CD4-positive, alpha-beta T cell (primary cell): ENCODE measurements around the gene ALOX12B. TPM values are rescaled to one million over a fixed set of nuclear protein-coding genes. Genes with fewer than 3 reads are reported as not detected.

Experiments
- ATAC-seq: fragments of 200-7000 bp; cut with Tn5 transposase; one replicate; pipeline ENCODE4 v1.10.0; 2022; ENCODE audit warnings: mild to moderate bottlenecking; ENCODE audit not compliant: poor library complexity
- CTCF ChIA-PET: fragments of 350-600 bp; sonication (Branson Sonifier 250); formaldehyde crosslinking; loops from one replicate; lab custom pipeline; 2021; ENCODE audit warnings: antibody characterized with exemption, inconsistent platforms; lab: Charles Lee
- POLR2A ChIA-PET: fragments of 350-600 bp; sonication (Branson Sonifier 250); formaldehyde crosslinking; loops from one replicate; lab custom pipeline; 2021; ENCODE audit warnings: antibody characterized with exemption, inconsistent platforms; lab: Charles Lee
- DNase-seq, 14 experiments: peaks; one replicate each; pipeline ENCODE4 v3.0.0-alpha.2; 2013 to 2020; ENCODE audit warnings: mixed read lengths in 2 of 14
- H3K27ac ChIP-seq, 2 donors: one replicate each; pipeline versions ENCODE4 v1.5.1 to v1.7.0; 2013; ENCODE audit warnings: low read length in 2 of 2, low read depth in 1 of 2, mild to moderate bottlenecking in 1 of 2
- H3K27me3 ChIP-seq, 2 experiments: 1 replicate in 1 of 2; 2 replicates in 1 of 2; pipeline versions ENCODE4 v1.6.1 to v1.7.0; 2013; ENCODE audit warnings: low read length in 2 of 2, control low read depth in 1 of 2, mild to moderate bottlenecking in 1 of 2, moderate library complexity in 1 of 2; ENCODE audit not compliant: insufficient read depth in 2 of 2, control insufficient read depth in 1 of 2
- H3K36me3 ChIP-seq: one replicate; pipeline ENCODE4 v1.6.1; 2013; ENCODE audit warnings: low read length, control low read depth; ENCODE audit not compliant: insufficient read depth
- H3K4me1 ChIP-seq: one replicate; pipeline ENCODE4 v1.6.1; 2013; ENCODE audit warnings: low read length, control low read depth; ENCODE audit not compliant: insufficient read depth
- H3K4me3 ChIP-seq: one replicate; pipeline ENCODE4 v1.5.1; 2013; ENCODE audit warnings: mild to moderate bottlenecking, low read length, moderate library complexity
- H3K9me3 ChIP-seq, 2 experiments: 1 replicate in 1 of 2; 2 replicates in 1 of 2; pipeline versions ENCODE4 v1.6.1 to v1.7.0; 2013; ENCODE audit warnings: low read length in 2 of 2, mild to moderate bottlenecking in 2 of 2, control low read depth in 1 of 2, moderate library complexity in 1 of 2; ENCODE audit not compliant: control insufficient read depth in 1 of 2, insufficient read depth in 1 of 2
- H3K27ac Mint-ChIP-seq: one replicate; pipeline ENCODE4 v1.8.0; 2020; ENCODE audit warnings: mixed read lengths
- H3K27me3 Mint-ChIP-seq: one replicate; pipeline ENCODE4 v1.8.0; 2021; ENCODE audit warnings: mixed read lengths
- H3K36me3 Mint-ChIP-seq: one replicate; pipeline ENCODE4 v1.8.0; 2021; ENCODE audit warnings: low read depth, mixed read lengths
- H3K4me1 Mint-ChIP-seq: one replicate; pipeline ENCODE4 v1.8.0; 2021; ENCODE audit warnings: low read depth, mixed read lengths
- H3K4me3 Mint-ChIP-seq: one replicate; pipeline ENCODE4 v1.8.0; 2020; ENCODE audit warnings: mild to moderate bottlenecking, mixed read lengths
- H3K9me3 Mint-ChIP-seq: one replicate; pipeline ENCODE4 v1.8.0; 2020; ENCODE audit warnings: mixed read lengths
- CTCF ChIP-seq: fragments of 200-600 bp; IDR thresholded peaks from one replicate; pipeline ENCODE4 v1.8.0; 2022; ENCODE audit warnings: antibody characterized with exemption, mild to moderate bottlenecking
- intact Hi-C, 2 experiments: fragments of 100-400 bp; cut with DNase I in 1 of 2; cut with micrococcal nuclease in 1 of 2; formaldehyde crosslinking; loops; one replicate each; pipeline versions ENCODE4 v1.15.1 to v1.9.0; 2023 to 2025; cut with DNase I, micrococcal nuclease
- total RNA-seq, 174 experiments: library from RNA in 2 of 174; stranded (reverse) in 2 of 174; gene quantifications; one replicate each; pipeline ENCODE4 v1.2.3 and lab custom pipeline; 2021 to 2026

Gene ALOX12B
- total RNA-seq, 2 experiments from 2014 or later, result 0.41 TPM; not detected in 1

- peaks cover 18% of the 10 kb centered on the region for H3K4me1 Mint-ChIP-seq
- H3K27ac Mint-ChIP-seq, result no peak overlapping the region
- Histone ChIP-seq H3K27ac (no peak overlapping the region), H3K4me1 (peaks cover 20% of the 10 kb centered on the region), H3K36me3 (no peaks in the 10 kb centered on the region), H3K4me3 (no peak overlapping the region), H3K27me3 (peaks cover 27 to 33% of the 10 kb centered on the region in 2 experiments), H3K9me3 (peaks cover 0 to 5% of the 10 kb centered on the region in 2 experiments)
- intact Hi-C loops, result loop anchor here in 1 of 2 experiments (10.0 kb wide), 1 partner anchor 716 kb away; no protein-coding TSS in a partner anchor
- POLR2A ChIA-PET, result no interaction called here
- H3K27me3 Mint-ChIP-seq, result peaks cover 46% of the 10 kb centered on the region
- ATAC-seq, result no peak
- H3K4me3 Mint-ChIP-seq, result no peak overlapping the region
- H3K9me3 Mint-ChIP-seq, result no peaks in the 10 kb centered on the region
- no peak for TF ChIP-seq CTCF
- no peaks in the 10 kb centered on the region for H3K36me3 Mint-ChIP-seq
- peak in 2 of 14 experiments; percentile 46 to 62 for DNase-seq
- CTCF ChIA-PET, result interaction anchor here (2.4 kb wide), 1 partner anchor 9 kb away, joined by 9 read pairs; no protein-coding TSS in a partner anchor
Observed at GRCh38 chr17:8068736-8069586, 18.6 kb downstream of the ALOX12B start.

GRCh38 chr17:8067806-8068205 is 19.7 kb downstream of the ALOX12B start:
- peaks cover 0 to 5% of the 10 kb centered on the region in 2 experiments for H3K9me3 ChIP-seq
- Mint-ChIP-seq H3K36me3 (no peaks in the 10 kb centered on the region), H3K9me3 (no peaks in the 10 kb centered on the region), H3K4me3 (no peak overlapping the region), H3K27me3 (peaks cover 46% of the 10 kb centered on the region), H3K4me1 (peaks cover 7% of the 10 kb centered on the region), H3K27ac (no peak overlapping the region)
- H3K4me3 ChIP-seq, result no peak overlapping the region
- H3K27me3 ChIP-seq, result peaks cover 34% of the 10 kb centered on the region in 2 experiments
- TF ChIP-seq CTCF, result no peak
- no peaks in the 10 kb centered on the region for H3K36me3 ChIP-seq
- DNase-seq (no peak), ATAC-seq (no peak)
- peaks cover 9% of the 10 kb centered on the region for H3K4me1 ChIP-seq
- POLR2A ChIA-PET, result no interaction called here
- H3K27ac ChIP-seq, result no peak overlapping the region
- CTCF ChIA-PET, result interaction anchor here (2.4 kb wide), 1 partner anchor 8 kb away, joined by 9 read pairs; no protein-coding TSS in a partner anchor
- intact Hi-C loops, result loop anchor here in 1 of 2 experiments (10.0 kb wide), 1 partner anchor 717 kb away; no protein-coding TSS in a partner anchor

DNA sequence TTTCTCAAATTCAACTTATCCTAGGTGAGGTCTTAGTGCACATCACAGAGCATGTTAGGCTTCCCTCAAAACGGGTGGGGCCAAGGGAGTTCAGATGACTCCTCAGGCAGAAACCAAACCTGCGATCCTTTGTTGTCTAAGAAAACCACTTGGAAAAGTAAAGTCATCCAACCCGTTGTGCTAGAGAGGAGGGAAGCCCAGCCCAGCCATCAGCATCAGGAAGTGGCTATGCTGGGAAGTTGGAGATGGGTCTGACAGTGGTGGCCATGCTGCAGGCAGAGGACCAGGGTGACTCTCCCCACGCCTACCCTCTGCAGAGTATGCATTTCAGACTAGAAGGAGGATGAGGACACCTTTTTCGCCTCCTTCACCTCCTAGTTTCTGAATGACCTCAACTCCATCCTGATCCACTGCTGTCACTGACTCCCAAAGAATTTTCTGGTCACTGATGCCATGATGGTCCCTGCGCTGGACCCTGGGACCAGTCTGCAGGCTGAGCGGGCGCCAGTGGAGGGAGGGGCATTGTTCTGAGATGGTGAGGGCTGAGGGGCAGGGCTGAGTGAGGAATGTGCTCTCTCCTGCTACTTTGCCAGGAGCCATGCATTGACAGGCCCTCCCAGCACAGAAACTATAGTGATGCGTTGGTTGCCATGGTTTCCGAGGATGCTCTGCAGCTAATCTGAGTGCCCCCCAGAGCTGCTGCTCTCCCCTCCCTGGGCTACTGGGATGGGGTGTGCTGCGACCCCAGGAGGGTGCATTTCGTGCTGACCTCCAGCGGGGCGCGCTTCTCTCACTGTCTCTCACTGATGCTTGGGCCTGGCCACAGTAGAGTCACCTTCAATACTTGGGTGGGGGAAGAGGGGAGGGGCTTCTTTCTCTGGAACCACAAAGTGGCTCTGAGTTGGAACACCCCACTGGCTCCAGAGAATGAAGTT is 20.4 kb downstream of the ALOX12B start:
- TF ChIP-seq CTCF, result no peak
- intact Hi-C loops, result loop anchor here in 1 of 2 experiments (10.0 kb wide), 1 partner anchor 718 kb away; no protein-coding TSS in a partner anchor
- POLR2A ChIA-PET, result no interaction called here
- no peak for DNase-seq
- no peaks in the 10 kb centered on the region for H3K36me3 Mint-ChIP-seq
- CTCF ChIA-PET, result no interaction called here
- H3K4me3 Mint-ChIP-seq, result no peak overlapping the region
- no peak overlapping the region for H3K4me3 ChIP-seq
- H3K9me3 Mint-ChIP-seq, result no peaks in the 10 kb centered on the region
- H3K27me3 ChIP-seq, result peaks cover 31 to 37% of the 10 kb centered on the region in 2 experiments
- H3K9me3 ChIP-seq, result peaks cover 0 to 1% of the 10 kb centered on the region in 2 experiments
- peaks cover 47% of the 10 kb centered on the region for H3K27me3 Mint-ChIP-seq
- no peaks in the 10 kb centered on the region for H3K4me1 Mint-ChIP-seq
- peaks cover 2% of the 10 kb centered on the region for H3K4me1 ChIP-seq
- no peak for ATAC-seq
- no peak overlapping the region for H3K27ac ChIP-seq
- H3K27ac Mint-ChIP-seq, result no peak overlapping the region
- no peaks in the 10 kb centered on the region for H3K36me3 ChIP-seq
